ENCODE data around the gene PFDN1.

GRCh38 chr5:140311011-140311467 is 8.1 kb upstream of the PFDN1 start:
- TF ChIP-seq EZH2 (IDR thresholded peaks at IDR 0.05; ENCODE audit: borderline replicate concordance, low read depth, low read length) (no peak), ZNF551 (CRISPR knock-in tag; IDR thresholded peaks at IDR 0.05) (no peak), ZBTB33 (CRISPR knock-in tag; IDR thresholded peaks at IDR 0.05) (no peak), NCOA1 (IDR thresholded peaks at IDR 0.05; ENCODE audit: low read depth) (no peak), THRB (CRISPR knock-in tag; conservative IDR thresholded peaks at IDR 0.05) (no peak), CTCF (IDR thresholded peaks at IDR 0.05 in 2 of 3, conservative IDR thresholded peaks at IDR 0.05 in 1 of 3; ENCODE audit: insufficient read depth in 2 of 3, low read depth in 1 of 3, low read length in 3 of 3) (no peak), ZBTB2 (IDR thresholded peaks at IDR 0.05) (no peak), SIN3A (IDR thresholded peaks at IDR 0.05; ENCODE audit: borderline replicate concordance in 2 of 2, control insufficient read depth in 1 of 2, low read depth in 2 of 2, low read length in 2 of 2) (no peak), ZNF134 (CRISPR knock-in tag; conservative IDR thresholded peaks at IDR 0.05) (no peak), MAZ (CRISPR knock-in tag; conservative IDR thresholded peaks at IDR 0.05 in 1 of 2, IDR thresholded peaks at IDR 0.05 in 1 of 2) (no peak), POLR2A (conservative IDR thresholded peaks at IDR 0.05) (no peak), ZFX (CRISPR knock-in tag; IDR thresholded peaks at IDR 0.05) (no peak), MXI1 (IDR thresholded peaks at IDR 0.05; ENCODE audit: low read depth, low read length) (no peak)
- TF ChIP-seq, protein P1, sequence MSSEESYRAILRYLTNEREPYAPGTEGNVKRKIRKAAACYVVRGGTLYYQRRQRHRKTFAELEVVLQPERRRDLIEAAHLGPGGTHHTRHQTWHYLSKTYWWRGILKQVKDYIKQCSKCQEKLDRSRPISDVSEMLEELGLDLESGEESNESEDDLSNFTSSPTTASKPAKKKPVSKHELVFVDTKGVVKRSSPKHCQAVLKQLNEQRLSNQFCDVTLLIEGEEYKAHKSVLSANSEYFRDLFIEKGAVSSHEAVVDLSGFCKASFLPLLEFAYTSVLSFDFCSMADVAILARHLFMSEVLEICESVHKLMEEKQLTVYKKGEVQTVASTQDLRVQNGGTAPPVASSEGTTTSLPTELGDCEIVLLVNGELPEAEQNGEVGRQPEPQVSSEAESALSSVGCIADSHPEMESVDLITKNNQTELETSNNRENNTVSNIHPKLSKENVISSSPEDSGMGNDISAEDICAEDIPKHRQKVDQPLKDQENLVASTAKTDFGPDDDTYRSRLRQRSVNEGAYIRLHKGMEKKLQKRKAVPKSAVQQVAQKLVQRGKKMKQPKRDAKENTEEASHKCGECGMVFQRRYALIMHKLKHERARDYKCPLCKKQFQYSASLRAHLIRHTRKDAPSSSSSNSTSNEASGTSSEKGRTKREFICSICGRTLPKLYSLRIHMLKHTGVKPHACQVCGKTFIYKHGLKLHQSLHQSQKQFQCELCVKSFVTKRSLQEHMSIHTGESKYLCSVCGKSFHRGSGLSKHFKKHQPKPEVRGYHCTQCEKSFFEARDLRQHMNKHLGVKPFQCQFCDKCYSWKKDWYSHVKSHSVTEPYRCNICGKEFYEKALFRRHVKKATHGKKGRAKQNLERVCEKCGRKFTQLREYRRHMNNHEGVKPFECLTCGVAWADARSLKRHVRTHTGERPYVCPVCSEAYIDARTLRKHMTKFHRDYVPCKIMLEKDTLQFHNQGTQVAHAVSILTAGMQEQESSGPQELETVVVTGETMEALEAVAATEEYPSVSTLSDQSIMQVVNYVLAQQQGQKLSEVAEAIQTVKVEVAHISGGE (CRISPR knock-in tag; IDR thresholded peaks at IDR 0.05) = no peak; a peak in 1 of 6 replicates

All from K562 (cell line).